GM12878 (cell line): ENCODE results near the gene FHL3. TPM values are rescaled to one million over a fixed set of nuclear protein-coding genes. Genes with fewer than 3 reads are reported as not detected.

Experiments used
- EED ChIP-seq: sonication (generic); IDR thresholded peaks from 2 replicates; pipeline ENCODE4 v1.6.1; 2016; ENCODE audit warnings: antibody characterized with exemption, low read depth
- FOXK2 ChIP-seq: fragments of 450-650 bp; IDR thresholded peaks from 2 replicates; pipeline ENCODE4 v1.6.1; 2017; ENCODE audit warnings: mild to moderate bottlenecking, moderate library complexity
- HDAC6 ChIP-seq: fragments of 200-600 bp; sonication (generic); IDR thresholded peaks from one replicate; pipeline ENCODE4 v1.8.0; 2017; ENCODE audit warnings: antibody characterized with exemption; ENCODE audit not compliant: unreplicated experiment
- IKZF2 ChIP-seq, 2 experiments: fragments of 450-650 bp; IDR thresholded peaks; 2 replicates each; pipeline ENCODE4 v1.6.1; 2017; ENCODE audit warnings: mild to moderate bottlenecking in 2 of 2, moderate library complexity in 2 of 2
- KDM1A ChIP-seq: fragments of 200-600 bp; sonication (generic); IDR thresholded peaks from 2 replicates; pipeline ENCODE4 v1.6.1; 2016; ENCODE audit warnings: borderline replicate concordance
- RAD21 ChIP-seq: IDR thresholded peaks from 2 replicates; pipeline ENCODE4 v1.6.1; 2011; ENCODE audit warnings: mild to moderate bottlenecking, low read depth, low read length, moderate library complexity; ENCODE audit not compliant: insufficient read depth
- SREBF1 ChIP-seq: IDR thresholded peaks from 2 replicates; pipeline ENCODE4 v1.6.1; 2012; ENCODE audit warnings: mild to moderate bottlenecking, low read length
- ZBED1 ChIP-seq: IDR thresholded peaks from 2 replicates; pipeline ENCODE4 v1.6.1; 2016; ENCODE audit warnings: borderline replicate concordance
- polyA plus RNA-seq, 11 experiments: library from polyadenylated mRNA; depleted of rRNA in 4 of 11; unstranded in 6 of 11; stranded (reverse) in 5 of 11; fragments of >200 nt; fragmentation: Nextera tagmentation in 4 of 11; fragmentation: Illumina TruSeq in 1 of 11; extraction: Ambion mirVana in 4 of 11; extraction: Trizol in 1 of 11; gene quantifications; 1 replicate in 1 of 11; 2 replicates in 10 of 11; pipeline versions ENCODE4 v1.2.1 to v1.2.3, GENCODE V29; 2011 to 2016; ENCODE audit warnings: inconsistent platforms in 2 of 11, missing spikeins in 2 of 11, low read depth in 1 of 11
- total RNA-seq, 4 experiments: library from RNA; depleted of rRNA in 3 of 4; stranded (reverse); fragments of >200 nt in 3 of 4; fragmentation: Illumina TruSeq in 1 of 4; extraction: Trizol in 1 of 4; gene quantifications; 2 replicates each; pipeline versions ENCODE4 v1.2.1 to v1.2.3, GENCODE V29; 2013 to 2021
- TF ChIP-seq, protein P1 (sequence below): IDR thresholded peaks from 2 replicates; pipeline ENCODE4 v1.6.1; 2012; ENCODE audit warnings: improper control_type of control experiment, low read depth, low read length; ENCODE audit not compliant: insufficient replicate concordance

FHL3 gene
- total and polyA plus RNA-seq, 10 of the 15 experiments (the other 5 are each of a cell fraction or from before 2014, with no cell fraction given): 0.26 to 13.9 (median 7.9) TPM

DNA sequence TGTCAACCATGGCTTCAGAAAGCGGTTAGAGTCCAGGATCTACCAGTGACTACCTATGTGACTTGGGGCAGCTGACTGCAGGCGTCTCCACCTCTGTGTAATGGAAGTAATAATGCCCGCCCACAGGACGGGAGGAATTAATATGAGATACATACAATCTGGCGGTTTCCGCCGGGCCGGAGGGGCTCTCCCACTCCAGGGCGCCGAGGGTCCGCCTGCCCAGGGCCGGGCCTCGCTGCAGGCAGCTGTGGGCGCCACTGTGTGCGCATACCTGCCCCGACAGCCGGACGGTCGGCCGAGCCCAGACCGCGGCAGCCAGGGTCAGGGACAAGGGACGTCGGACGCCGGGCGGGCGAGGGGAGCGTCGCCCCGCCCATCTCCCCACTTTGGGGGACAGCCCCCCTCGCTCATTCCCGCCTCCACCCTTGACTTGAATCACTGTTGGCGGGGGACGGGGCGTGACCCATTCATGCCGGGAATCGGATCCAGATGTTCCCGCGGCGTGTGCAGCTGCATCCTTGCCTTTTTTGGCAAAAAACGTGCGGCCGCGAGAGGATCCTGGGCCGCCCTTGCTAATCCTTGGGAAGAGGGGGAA, 9.5 kb downstream of the FHL3 start (continued):
- TF ChIP-seq, protein P1, sequence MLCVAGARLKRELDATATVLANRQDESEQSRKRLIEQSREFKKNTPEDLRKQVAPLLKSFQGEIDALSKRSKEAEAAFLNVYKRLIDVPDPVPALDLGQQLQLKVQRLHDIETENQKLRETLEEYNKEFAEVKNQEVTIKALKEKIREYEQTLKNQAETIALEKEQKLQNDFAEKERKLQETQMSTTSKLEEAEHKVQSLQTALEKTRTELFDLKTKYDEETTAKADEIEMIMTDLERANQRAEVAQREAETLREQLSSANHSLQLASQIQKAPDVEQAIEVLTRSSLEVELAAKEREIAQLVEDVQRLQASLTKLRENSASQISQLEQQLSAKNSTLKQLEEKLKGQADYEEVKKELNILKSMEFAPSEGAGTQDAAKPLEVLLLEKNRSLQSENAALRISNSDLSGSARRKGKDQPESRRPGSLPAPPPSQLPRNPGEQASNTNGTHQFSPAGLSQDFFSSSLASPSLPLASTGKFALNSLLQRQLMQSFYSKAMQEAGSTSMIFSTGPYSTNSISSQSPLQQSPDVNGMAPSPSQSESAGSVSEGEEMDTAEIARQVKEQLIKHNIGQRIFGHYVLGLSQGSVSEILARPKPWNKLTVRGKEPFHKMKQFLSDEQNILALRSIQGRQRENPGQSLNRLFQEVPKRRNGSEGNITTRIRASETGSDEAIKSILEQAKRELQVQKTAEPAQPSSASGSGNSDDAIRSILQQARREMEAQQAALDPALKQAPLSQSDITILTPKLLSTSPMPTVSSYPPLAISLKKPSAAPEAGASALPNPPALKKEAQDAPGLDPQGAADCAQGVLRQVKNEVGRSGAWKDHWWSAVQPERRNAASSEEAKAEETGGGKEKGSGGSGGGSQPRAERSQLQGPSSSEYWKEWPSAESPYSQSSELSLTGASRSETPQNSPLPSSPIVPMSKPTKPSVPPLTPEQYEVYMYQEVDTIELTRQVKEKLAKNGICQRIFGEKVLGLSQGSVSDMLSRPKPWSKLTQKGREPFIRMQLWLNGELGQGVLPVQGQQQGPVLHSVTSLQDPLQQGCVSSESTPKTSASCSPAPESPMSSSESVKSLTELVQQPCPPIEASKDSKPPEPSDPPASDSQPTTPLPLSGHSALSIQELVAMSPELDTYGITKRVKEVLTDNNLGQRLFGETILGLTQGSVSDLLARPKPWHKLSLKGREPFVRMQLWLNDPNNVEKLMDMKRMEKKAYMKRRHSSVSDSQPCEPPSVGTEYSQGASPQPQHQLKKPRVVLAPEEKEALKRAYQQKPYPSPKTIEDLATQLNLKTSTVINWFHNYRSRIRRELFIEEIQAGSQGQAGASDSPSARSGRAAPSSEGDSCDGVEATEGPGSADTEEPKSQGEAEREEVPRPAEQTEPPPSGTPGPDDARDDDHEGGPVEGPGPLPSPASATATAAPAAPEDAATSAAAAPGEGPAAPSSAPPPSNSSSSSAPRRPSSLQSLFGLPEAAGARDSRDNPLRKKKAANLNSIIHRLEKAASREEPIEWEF: no peak
- no peak for TF ChIP-seq IKZF2 (IDR thresholded peaks at IDR 0.05)
- TF ChIP-seq HDAC6: no peak
- TF ChIP-seq EED: no peak
- no peak for TF ChIP-seq RAD21
- no peak for TF ChIP-seq SREBF1
- TF ChIP-seq FOXK2: no peak
- TF ChIP-seq KDM1A: no peak
- no peak for TF ChIP-seq ZBED1
